B cell (primary cell): ENCODE results near the gene OR5C1.

ENCODE experiments used
- EZH2 ChIP-seq: IDR thresholded peaks from 2 replicates; pipeline ENCODE4 v1.6.1; 2012; ENCODE audit warnings: borderline replicate concordance, low read depth, mild to moderate bottlenecking, moderate library complexity, low read length; ENCODE audit not compliant: insufficient read depth, poor library complexity, severe bottlenecking
- TF ChIP-seq, protein P1 (sequence below): fragments of 200-600 bp; IDR thresholded peaks from one replicate; pipeline ENCODE4 v1.8.0; 2022; ENCODE audit warnings: antibody characterized with exemption, mild to moderate bottlenecking

DNA sequence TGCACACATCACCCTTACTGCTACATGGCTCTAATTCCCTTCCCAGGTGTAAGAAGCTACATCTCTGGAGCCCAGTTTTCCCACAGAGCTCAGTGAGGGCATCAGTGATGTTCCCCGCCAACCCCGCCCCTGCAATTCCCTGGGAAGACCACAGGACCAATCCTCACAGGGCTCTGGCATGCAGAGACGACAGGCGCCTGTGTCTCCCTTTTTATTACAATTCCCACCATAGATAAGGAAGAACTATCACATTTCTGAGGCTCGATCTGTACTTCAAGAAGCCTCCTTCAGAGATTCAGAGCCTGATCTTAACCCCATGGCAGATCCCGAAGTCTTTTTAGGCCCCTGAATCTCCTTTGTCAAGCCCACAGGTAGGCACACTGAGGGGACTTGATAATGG lies 46.7 kb upstream of the OR5C1 start, which contains the start of gene OR1L6:
- TF ChIP-seq, protein P1, sequence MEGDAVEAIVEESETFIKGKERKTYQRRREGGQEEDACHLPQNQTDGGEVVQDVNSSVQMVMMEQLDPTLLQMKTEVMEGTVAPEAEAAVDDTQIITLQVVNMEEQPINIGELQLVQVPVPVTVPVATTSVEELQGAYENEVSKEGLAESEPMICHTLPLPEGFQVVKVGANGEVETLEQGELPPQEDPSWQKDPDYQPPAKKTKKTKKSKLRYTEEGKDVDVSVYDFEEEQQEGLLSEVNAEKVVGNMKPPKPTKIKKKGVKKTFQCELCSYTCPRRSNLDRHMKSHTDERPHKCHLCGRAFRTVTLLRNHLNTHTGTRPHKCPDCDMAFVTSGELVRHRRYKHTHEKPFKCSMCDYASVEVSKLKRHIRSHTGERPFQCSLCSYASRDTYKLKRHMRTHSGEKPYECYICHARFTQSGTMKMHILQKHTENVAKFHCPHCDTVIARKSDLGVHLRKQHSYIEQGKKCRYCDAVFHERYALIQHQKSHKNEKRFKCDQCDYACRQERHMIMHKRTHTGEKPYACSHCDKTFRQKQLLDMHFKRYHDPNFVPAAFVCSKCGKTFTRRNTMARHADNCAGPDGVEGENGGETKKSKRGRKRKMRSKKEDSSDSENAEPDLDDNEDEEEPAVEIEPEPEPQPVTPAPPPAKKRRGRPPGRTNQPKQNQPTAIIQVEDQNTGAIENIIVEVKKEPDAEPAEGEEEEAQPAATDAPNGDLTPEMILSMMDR = no peak
- TF ChIP-seq EZH2 = no peak
